DND-41 (cell line): Measurements from ENCODE around the gene RPS27.
A peak's percentile ranks its signal among the peaks of the same experiment; 100 is the strongest.

Experiments
- ATAC-seq: fragments of 200-7000 bp; cut with Tn5 transposase; 3 replicates; pipeline ENCODE4 v1.9.1; 2021; ENCODE audit warnings: low read depth; ENCODE audit not compliant: insufficient read depth
- DNase-seq: peaks from one replicate; pipeline ENCODE4 v3.0.0-alpha.2; 2020
- H2AFZ ChIP-seq: 2 replicates; pipeline ENCODE4 v1.6.0; 2012; ENCODE audit warnings: low read depth, low read length
- H3K27ac ChIP-seq: 2 replicates; pipeline ENCODE4 v1.5.1; 2012; ENCODE audit warnings: low read length, inconsistent platforms
- H3K27me3 ChIP-seq: fragments of 200-600 bp; sonication (generic); 2 replicates; pipeline ENCODE4 v1.6.0; 2012; ENCODE audit warnings: low read length, mild to moderate bottlenecking, inconsistent platforms; ENCODE audit not compliant: insufficient read depth, poor library complexity
- H3K36me3 ChIP-seq: 2 replicates; pipeline ENCODE4 v1.5.1; 2012; ENCODE audit warnings: low read length, inconsistent platforms; ENCODE audit not compliant: insufficient read depth
- H3K4me1 ChIP-seq: 2 replicates; pipeline ENCODE4 v1.5.1; 2012; ENCODE audit warnings: mild to moderate bottlenecking, low read length; ENCODE audit not compliant: insufficient read depth
- H3K4me2 ChIP-seq: 2 replicates; pipeline ENCODE4 v1.6.0; 2012; ENCODE audit warnings: mild to moderate bottlenecking, moderate library complexity, low read length, inconsistent platforms; ENCODE audit not compliant: insufficient read depth
- H3K4me3 ChIP-seq, 2 experiments: fragments of 200-600 bp in 1 of 2; shearing (Covaris generic) in 1 of 2; 2 replicates each; pipeline ENCODE4 v1.5.1; 2012 to 2016; ENCODE audit warnings: inconsistent platforms in 2 of 2, low read length in 2 of 2, mild to moderate bottlenecking in 2 of 2, low read depth in 1 of 2, moderate library complexity in 1 of 2
- H3K79me2 ChIP-seq: 2 replicates; pipeline ENCODE4 v1.6.0; 2012; ENCODE audit warnings: low read length, inconsistent platforms; ENCODE audit not compliant: insufficient read depth
- H3K9ac ChIP-seq: 2 replicates; pipeline ENCODE4 v1.6.0; 2012; ENCODE audit warnings: low read depth, mild to moderate bottlenecking, inconsistent platforms, low read length, moderate library complexity
- H3K9me3 ChIP-seq: 2 replicates; pipeline ENCODE4 v1.5.1; 2012; ENCODE audit warnings: low read length, moderate library complexity, mild to moderate bottlenecking, inconsistent platforms; ENCODE audit not compliant: insufficient read depth, severe bottlenecking
- H4K20me1 ChIP-seq: 2 replicates; pipeline ENCODE4 v1.6.0; 2012; ENCODE audit warnings: low read length; ENCODE audit not compliant: insufficient read depth
- EZH2 ChIP-seq: IDR thresholded peaks from 3 replicates; pipeline ENCODE4 v1.6.1; 2012; ENCODE audit warnings: borderline replicate concordance, low read depth, mild to moderate bottlenecking, moderate library complexity, low read length, inconsistent platforms; ENCODE audit not compliant: severe bottlenecking
- TF ChIP-seq, protein P1 (sequence below): IDR thresholded peaks from 2 replicates; pipeline ENCODE4 v1.5.1; 2012; ENCODE audit warnings: borderline replicate concordance, low read length, moderate library complexity, mild to moderate bottlenecking; ENCODE audit not compliant: poor library complexity, severe bottlenecking; ENCODE audit errors: extremely low read depth

The RPS27 gene

DNA sequence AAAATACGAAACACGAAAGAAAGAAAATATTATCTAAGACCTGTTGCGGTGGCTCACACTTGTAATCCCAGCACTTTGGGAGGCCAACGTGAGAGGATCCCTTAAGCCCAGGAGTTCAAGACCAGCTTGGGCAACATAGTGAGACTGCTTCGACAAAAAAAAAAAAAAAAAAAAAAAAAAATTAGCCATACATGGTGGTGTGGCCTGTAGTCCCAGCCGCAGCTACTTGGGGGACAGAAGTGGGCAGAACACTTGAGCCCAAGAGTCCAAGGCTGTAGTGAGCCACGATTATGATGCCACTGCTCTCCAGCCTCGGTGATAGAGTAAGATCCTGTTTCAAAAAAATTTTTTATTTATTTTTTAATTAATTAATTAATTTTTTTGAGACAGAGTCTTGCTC is 2.9 kb upstream of the RPS27 start:
- Histone ChIP-seq H4K20me1 (peaks cover 6% of the 10 kb centered on the region; the same call in 1 of the 2 replicates), H3K9ac (no peak overlapping the region), H2AFZ (no peak overlapping the region), H3K27ac (no peak overlapping the region), H3K4me3 (no peak overlapping the region), H3K9me3 (no peaks in the 10 kb centered on the region), H3K36me3 (peaks cover 18% of the 10 kb centered on the region), H3K4me1 (peaks cover 41% of the 10 kb centered on the region), H3K4me2 (no peak overlapping the region), H3K27me3 (no peaks in the 10 kb centered on the region), H3K79me2 (peaks cover 19% of the 10 kb centered on the region)
- TF ChIP-seq, protein P1, sequence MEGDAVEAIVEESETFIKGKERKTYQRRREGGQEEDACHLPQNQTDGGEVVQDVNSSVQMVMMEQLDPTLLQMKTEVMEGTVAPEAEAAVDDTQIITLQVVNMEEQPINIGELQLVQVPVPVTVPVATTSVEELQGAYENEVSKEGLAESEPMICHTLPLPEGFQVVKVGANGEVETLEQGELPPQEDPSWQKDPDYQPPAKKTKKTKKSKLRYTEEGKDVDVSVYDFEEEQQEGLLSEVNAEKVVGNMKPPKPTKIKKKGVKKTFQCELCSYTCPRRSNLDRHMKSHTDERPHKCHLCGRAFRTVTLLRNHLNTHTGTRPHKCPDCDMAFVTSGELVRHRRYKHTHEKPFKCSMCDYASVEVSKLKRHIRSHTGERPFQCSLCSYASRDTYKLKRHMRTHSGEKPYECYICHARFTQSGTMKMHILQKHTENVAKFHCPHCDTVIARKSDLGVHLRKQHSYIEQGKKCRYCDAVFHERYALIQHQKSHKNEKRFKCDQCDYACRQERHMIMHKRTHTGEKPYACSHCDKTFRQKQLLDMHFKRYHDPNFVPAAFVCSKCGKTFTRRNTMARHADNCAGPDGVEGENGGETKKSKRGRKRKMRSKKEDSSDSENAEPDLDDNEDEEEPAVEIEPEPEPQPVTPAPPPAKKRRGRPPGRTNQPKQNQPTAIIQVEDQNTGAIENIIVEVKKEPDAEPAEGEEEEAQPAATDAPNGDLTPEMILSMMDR, result no peak
- TF ChIP-seq EZH2, result no peak
- ATAC-seq (no peak), DNase-seq (no peak)

DNA sequence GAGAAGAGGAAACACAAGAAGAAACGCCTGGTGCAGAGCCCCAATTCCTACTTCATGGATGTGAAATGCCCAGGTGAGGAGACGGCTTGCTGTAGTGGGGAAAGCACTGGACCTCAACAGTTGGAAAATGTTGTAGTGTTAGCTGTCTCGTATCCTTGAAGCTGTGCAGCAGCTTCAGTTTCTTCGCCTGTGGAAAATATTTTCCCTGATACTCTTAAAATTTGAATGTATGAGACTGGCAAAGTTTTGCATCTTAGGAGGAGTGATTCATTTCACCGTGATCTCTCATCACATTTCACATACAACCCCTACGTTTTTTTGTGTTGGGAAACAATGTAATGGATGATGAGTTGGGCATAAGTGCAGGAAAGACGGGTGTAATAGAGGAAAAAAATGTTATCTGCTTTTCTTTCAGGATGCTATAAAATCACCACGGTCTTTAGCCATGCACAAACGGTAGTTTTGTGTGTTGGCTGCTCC is 629 bp downstream of the RPS27 start:
- H3K9me3 ChIP-seq, result no peaks in the 10 kb centered on the region
- H2AFZ ChIP-seq, result 0 out of 2 replicates have a peak overlapping the region, but pooled peaks have one; percentile 67
- H3K4me3 ChIP-seq, result peak overlapping the region; percentile 53 to 66
- peak overlapping the region; percentile 68 for H3K4me2 ChIP-seq
- peaks cover 45% of the 10 kb centered on the region for H3K36me3 ChIP-seq
- peaks cover 39% of the 10 kb centered on the region for H3K4me1 ChIP-seq
- TF ChIP-seq, protein P1, result no peak
- no peak for TF ChIP-seq EZH2
- peaks cover 10% of the 10 kb centered on the region; the same call in 1 of the 2 replicates for H4K20me1 ChIP-seq
- no peak for DNase-seq
- peak overlapping the region; percentile 63 for H3K9ac ChIP-seq
- peak overlapping the region; percentile 86 for H3K27ac ChIP-seq
- no peaks in the 10 kb centered on the region for H3K27me3 ChIP-seq
- no peak for ATAC-seq
- H3K79me2 ChIP-seq, result peaks cover 22% of the 10 kb centered on the region

DNA sequence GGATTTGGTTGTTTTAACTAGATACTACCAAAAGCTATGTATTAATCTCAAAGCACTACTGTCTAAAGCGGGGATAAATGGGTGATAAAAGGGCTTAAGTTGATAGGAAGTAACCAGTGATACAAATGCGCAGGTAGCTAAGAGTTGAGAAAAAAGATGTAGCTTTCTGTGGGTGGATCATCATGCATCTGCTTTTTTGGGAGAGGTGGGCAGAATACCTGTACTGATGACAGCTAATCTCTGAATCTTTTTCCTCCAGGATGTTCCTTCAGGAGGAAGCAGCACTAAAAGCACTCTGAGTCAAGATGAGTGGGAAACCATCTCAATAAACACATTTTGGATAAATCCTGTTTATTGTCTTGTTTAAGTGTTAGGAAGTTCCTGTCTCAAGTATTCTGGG is 1.2 kb downstream of the RPS27 start:
- peak overlapping the region; percentile 68 for H3K4me2 ChIP-seq
- peaks cover 34% of the 10 kb centered on the region for H3K4me1 ChIP-seq
- no peaks in the 10 kb centered on the region for H3K9me3 ChIP-seq
- H2AFZ ChIP-seq, result no peak overlapping the region
- H3K9ac ChIP-seq, result peak overlapping the region; percentile 63
- peaks cover 45% of the 10 kb centered on the region for H3K36me3 ChIP-seq
- no peaks in the 10 kb centered on the region for H3K27me3 ChIP-seq
- no peak for ATAC-seq
- peaks cover 10% of the 10 kb centered on the region; the same call in 1 of the 2 replicates for H4K20me1 ChIP-seq
- DNase-seq, result no peak
- no peak for TF ChIP-seq EZH2
- peak overlapping the region; percentile 53 to 66; a peak in 3 of 4 replicates for H3K4me3 ChIP-seq
- H3K27ac ChIP-seq, result peak overlapping the region; percentile 86; the same call in 1 of the 2 replicates
- H3K79me2 ChIP-seq, result peaks cover 22% of the 10 kb centered on the region

DNA sequence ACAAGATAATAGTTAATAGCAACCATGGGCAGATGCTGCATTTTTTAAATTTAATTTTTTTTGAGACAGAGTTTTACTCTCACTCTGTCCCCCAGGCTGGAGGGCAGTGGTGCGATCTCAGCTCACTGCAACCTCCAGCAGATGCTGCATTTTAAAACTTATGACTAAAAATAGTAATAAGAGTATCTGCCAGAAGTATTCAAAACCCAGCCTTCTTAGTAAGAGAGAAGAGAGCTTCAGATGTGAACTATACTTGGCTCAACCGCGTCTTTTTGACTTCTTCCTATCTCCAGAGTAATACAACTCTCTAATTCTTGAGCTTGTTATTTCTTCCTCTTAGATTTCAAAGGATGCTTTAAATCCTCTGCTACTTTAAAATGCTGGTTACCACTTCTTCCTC is 4.6 kb downstream of the RPS27 start:
- Histone ChIP-seq H4K20me1 (peaks cover 10% of the 10 kb centered on the region; the same call in 1 of the 2 replicates), H3K9ac (no peak overlapping the region), H3K4me2 (no peak overlapping the region), H3K27me3 (no peaks in the 10 kb centered on the region), H3K27ac (no peak overlapping the region), H3K9me3 (no peaks in the 10 kb centered on the region), H2AFZ (no peak overlapping the region), H3K4me1 (peaks cover 21% of the 10 kb centered on the region), H3K4me3 (no peak overlapping the region), H3K79me2 (peaks cover 22% of the 10 kb centered on the region), H3K36me3 (peaks cover 45% of the 10 kb centered on the region)
- DNase-seq (no peak), ATAC-seq (no peak)
- TF ChIP-seq, protein P1, result no peak
- no peak for TF ChIP-seq EZH2
